GM19193 (cell line): ENCODE results near the gene TRIO.

Source experiments
- POLR2A ChIP-seq: IDR thresholded peaks from 4 replicates; pipeline ENCODE4 v1.6.1; 2011; ENCODE audit not compliant: insufficient read depth, insufficient read length; ENCODE audit errors: extremely low read depth

The TRIO gene

DNA sequence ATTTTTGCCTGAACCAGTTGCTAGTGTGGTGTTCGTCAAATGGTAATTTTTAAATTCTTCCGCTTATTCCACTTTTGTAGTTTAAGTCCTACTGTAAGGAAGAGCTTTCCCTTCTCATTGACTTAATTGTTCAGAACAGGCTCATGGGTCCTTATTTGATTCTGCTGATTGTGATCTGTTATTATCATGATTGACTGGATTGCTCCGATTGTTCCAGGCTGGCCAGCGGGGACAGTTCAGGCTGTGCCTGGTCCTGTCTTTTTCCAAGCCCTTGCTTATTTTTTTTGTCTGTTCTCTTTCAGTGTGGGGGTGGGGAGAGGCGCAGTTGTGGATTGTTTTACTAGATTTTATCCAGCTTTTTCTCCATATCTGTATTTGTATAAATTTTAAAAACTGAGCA, 52.4 kb downstream of the TRIO start:
- no peak for TF ChIP-seq POLR2A

DNA sequence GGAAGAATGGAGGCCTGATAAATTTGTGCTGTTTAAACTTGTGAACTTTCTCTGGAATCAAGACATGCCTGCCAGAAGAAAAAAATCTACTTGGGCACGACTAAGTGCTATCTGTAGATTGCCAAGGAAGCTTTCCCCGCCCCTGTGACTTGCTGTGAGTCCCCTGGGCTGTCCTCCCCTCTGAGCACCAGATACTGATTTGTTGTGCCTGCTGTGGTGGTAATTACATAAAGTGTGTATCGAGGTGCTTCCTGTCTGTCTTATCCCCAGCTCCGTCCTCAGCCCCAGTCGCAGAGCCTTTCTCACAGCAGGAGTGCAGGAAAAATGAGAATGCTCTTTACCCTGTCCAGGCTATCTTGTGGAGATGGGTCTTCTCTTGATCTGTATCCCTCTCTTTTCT, 53.9 kb downstream of the TRIO start:
- TF ChIP-seq POLR2A: no peak

DNA sequence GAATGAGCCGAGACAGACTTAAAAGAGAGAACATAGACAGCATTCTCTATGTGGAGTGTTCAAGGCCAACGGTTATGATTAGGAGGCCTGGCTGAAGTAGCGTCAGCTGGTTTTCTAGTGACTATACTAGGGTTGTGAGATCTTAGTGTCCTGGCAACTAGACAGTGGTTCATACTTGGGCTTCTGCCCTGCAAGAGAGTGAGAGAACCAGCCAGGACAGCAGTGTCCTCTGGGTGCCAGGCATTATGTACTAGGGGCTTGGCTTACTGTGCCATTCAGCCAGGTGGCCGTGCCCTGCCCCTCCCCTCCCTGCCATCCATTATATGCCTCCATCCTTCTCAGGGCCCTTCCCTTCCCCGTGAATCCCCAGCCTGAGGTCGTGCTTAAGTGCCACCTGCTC, 56.8 kb downstream of the TRIO start:
- TF ChIP-seq POLR2A: no peak

DNA sequence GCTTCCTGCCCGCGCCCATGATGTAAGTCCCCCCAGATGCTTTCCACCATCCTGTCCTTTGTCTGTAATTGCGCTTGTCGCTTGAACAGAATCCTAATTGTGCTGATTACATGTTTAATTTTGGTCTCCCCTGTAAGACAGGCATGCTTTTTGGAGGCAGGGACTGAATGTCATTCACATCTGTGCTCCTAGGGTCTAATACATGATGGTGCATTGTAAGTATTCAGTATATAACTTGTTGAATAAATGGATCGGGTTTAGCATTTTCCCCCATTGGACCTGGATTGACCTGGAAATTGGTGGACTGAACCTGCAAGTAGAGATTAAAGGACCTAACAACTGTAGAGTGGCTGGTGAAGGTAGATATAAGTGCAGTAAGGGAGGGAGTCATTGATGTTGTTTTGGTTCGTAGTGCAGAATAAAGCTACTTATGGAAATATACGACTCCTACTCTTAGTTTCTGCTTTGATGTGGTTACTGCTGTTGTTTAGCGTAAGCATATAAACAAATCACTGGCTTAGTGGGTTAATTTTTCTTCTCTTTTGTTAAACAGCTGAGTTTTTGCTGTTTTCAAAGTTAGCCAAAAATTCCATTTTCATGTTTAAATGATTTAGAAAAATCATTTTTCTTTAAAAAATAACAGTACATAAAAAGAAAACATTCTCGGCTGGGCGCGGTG, 57.3 kb downstream of the TRIO start:
- no peak for TF ChIP-seq POLR2A

DNA sequence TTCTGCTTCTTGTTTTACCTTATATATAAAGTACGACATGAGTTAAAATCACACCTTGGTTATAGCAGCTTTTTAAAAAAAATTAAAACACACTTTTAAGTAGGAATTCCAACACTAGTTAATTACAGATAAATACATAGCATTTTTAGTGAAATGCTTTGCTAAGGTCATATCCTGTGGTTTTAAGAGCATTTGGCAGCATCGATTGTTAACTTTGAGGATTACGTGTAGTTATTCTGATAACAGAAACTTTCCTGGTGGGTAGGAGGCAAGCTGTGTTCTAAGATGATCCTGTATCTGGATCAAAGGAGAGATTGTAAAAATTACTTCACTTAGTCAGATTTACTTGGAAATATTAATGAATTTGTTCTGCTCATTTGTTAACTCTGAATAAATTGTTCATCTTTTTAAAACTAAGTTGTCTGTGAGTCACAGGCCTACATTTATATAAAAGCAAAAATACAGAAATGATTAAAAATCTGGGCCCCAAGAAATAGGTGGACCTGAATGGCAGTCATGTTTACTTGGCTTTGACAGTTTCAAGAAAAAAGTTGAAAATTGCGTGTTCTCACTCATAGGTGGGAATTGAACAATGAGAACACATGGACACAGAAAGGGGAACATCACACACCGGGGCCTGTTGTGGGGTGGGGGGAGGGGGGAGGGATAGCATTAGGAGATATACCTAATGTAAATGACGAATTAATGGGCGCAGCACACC, 58.3 kb downstream of the TRIO start:
- TF ChIP-seq POLR2A: no peak

DNA sequence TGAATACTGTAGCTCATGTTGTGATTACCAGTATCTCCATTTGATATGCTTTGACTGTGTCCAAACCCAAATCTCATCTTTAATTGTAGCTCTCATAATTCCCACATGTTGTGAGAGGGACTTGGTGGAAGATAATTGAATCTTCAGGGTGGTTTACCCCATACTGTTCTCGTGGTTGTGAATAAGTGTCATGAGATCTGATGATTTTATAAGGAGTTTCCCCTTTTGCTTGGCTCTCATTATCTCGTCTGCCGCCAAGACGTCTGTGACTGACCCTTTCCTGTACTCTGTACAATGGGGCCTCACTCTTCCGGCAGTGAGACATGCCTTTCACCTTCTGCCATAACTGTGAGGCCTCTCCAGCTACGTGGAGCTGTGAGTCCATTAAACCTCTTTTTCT, 59.3 kb downstream of the TRIO start:
- no peak for TF ChIP-seq POLR2A

DNA sequence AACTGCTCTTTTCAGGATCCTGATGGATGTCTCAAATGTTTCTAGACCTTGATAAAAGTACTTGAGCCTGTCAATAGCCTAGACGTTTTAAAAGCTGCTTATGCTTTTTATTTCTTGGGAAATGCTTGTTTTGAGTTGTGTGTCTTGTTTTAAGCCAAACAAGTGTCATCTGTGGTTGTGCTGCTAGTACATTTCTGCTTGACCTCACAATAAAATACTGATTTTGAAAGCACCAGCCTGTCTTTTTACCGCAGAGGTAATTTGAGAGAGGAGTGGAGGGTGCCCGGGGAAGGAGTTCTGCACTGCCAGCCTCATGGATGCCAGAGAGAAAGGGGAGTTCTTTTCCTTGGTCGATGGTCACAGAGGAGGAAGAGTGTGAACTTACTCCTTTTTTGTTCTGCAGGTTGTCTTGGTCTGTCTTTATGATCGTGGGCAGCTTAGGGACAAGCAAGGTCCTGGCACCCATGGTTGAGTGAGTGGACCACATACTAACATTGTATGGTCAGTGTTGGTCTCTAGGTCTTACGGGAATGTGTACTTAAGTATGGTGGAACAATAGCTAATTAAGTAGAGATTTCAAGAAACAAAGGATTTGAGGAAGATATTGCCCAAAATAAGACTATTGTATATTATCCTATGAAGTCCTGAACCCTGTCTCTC, 61.0 kb downstream of the TRIO start:
- no peak for TF ChIP-seq POLR2A

DNA sequence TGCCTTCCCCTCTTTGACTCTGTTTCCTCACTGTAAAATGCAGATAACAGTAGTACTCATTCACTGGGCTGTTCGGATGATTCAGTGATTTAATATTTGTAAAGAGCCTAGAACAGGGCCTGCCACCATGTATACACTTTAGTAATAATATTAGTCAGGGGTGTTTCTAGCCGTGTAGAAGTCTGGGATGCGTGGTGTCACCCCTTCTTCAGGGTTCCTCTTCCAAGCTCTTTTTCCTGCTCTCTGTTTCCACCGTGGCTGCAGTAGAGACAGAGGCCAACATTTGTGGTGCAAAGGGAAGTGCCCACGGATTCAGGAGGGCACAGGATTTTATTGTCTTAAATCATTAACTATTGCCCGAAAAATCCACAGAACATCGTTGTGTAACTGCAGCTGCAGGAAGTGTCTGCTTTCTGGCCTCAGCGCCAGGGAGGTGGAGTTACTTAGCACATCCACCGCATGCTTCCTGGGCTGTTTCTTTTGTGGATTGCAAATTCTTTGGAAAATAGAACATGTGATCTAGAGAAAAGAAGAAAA, 61.7 kb downstream of the TRIO start:
- no peak for TF ChIP-seq POLR2A

DNA sequence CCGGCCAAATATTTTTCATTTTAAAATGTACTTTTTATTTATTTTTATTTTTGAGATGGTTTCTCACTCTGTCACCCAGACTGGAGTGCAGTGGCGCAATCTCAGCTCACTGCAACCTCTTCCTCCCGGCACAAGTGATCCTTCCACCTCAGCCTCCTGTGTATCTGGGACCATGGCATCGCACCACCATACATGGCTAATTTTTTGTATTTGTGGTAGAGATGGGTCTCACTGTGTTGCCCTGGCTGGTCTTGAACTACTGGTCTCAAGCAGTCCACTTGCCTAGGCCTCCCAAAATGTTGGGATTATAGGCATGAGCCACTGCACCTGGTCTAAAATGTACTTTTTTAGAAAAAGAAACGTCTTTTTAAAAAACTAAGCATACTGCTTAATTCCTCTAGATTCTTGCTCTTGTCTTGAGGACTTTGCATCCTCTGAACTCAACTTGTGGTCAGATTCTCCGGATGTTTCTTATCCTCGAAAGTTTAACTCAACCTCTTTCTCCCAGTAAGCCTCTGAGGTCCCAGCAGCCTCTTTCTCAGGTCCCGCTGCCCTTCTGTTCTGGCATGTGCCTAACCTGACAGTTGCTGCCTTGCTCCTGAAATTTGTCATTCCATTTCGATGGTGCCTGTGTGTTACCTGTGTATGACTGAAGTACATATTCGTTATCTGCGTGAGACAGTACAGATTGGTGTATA, 63.0 kb downstream of the TRIO start:
- TF ChIP-seq POLR2A: no peak

DNA sequence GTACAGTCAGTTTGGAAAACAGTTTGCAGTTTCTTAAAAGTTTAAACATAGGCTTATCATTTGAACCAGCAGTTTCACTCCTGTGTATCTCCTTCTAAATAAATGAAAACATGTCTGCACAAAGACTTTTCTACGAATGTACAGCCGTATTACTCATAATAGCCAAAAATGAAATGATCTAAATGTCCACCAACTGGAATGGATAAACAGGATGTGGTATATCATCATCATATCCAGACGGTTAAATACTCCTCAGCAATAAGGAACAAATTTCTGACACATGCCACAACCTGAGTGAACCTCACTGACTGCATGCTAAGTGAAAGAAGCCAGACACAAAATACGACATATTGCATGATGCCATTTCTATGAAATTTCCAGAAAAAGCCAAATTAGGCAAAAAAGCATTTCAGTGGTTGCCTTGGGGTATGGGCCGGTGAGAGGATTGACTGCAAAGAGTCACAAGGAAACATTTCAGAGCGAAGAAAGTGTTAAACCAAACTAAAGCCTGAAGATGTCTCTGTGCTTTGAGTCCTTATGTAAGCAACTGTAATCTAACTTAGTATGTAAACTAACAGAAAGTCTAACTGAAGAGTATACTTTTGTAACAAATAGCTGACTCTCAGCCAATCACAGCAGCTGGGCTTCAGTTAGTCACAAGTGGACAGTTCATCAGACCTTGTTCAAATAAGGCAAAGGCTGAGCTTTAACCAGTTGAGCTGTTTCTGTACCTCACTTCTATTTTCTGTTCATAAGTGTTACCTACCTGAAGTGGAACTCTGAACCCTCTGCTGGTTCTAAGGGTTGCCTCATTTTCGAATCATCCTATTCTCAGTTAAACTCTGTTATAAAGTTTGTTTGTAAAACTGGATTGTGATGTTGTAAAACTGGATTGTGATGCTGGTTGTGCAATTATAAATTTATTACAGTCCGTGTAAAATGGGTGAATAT, 65.2 kb downstream of the TRIO start:
- no peak for TF ChIP-seq POLR2A

DNA sequence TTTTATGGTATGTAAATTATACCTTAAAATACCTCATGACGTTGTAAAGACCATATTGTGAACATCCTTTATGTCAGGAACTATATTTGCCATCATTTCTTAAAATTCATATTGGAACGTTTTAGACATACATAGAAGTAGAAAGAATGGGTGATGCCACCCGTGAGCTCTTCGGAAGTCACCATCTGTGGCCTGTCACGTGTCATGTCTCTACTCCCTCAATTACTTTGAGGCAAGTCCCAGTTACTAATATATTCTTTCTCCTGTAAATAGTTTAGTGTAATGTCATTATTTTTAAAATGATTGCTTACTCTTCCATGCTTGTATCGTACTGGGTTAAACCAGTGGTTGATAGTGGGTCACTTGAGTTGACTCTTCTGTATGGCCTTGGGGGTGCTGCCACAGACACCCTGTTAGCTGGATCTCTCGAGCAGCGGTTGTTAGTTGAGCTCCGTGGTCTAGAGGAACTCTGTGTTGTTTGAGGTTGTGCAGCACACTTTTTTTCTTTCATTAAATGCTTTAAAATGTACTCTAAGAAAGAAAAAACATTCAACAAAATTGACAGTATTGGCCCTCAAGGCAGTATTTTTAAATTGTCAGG, 66.2 kb downstream of the TRIO start:
- TF ChIP-seq POLR2A: no peak

DNA sequence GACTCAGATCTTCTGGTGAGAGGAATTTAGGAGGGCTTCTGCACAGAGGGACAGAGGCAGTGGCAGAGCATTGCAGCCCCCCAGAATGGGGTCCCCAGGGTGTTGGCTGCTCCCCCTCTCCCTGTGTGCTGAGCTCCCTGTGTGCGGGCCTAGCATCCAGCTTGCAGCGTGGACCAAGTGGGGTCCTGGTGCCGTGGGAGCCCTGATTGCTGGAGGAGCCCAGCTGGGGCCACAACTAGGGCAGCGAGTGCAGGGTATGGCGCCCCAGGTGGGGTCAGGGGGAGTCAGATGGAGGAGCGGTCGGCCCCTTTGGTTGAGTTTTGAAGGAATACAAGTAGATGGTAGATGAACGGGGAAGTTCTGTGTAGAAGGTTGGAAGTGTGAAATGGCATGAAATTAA, 66.7 kb downstream of the TRIO start:
- no peak for TF ChIP-seq POLR2A

DNA sequence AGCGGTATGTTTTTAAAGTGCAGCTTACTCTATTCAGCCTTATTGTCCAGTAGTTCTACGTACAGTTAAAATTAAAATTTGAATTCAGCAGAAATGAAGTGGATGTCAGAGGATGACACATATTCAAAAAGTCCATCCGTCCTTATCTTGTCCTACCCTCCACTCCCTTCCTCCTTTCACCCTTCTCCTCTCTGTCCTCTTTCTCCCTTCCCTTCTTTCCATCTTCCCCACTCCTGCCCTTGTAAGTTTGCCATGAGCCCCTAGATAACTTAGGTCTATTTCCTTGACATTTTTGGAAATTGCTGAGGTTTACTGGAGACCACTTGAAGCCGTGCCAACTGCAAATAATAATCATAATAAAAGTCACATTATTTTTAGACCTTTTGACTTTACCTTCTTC, 67.6 kb downstream of the TRIO start:
- no peak for TF ChIP-seq POLR2A
